Left ventricle myocardium superior (tissue), 1 donor: Measurements from ENCODE around the gene MBD2. TPM values are rescaled to one million over a fixed set of nuclear protein-coding genes. Genes with fewer than 3 reads are reported as not detected.
"Not testable (repeated sequence)": the region's sequence is repeated elsewhere in the genome, so short reads cannot be mapped to it uniquely, and the experiment has no call there.

Experiments used
- ATAC-seq: fragments of 200-7000 bp; cut with Tn5 transposase; one replicate; pipeline ENCODE4 v1.9.1; 2020; ENCODE audit warnings: mild to moderate bottlenecking, moderate library complexity
- DNase-seq: peaks from one replicate; pipeline ENCODE4 v3.0.0-alpha.2; 2020
- intact Hi-C: fragments of 100-400 bp; cut with micrococcal nuclease; formaldehyde crosslinking; loops from one replicate; pipeline ENCODE4 v1.11.0; 2022
- long read RNA-seq: library from polyadenylated mRNA; unstranded; transcript quantifications from one replicate; pipeline ENCODE4 v2.0.0, GENCODE V29; 2021
- total RNA-seq: library from RNA; stranded (reverse); fragmentation: NEBNext Ultra II Directional; extraction: Animal tissue kit (Norgen Biotek cat#: 25700); gene quantifications from one replicate; pipeline ENCODE4 v1.2.1, GENCODE V29; 2021
- donor health status: DM: no; HTN: yes; CAD: no; lungs with severe emphysema.

Gene MBD2, protein sequence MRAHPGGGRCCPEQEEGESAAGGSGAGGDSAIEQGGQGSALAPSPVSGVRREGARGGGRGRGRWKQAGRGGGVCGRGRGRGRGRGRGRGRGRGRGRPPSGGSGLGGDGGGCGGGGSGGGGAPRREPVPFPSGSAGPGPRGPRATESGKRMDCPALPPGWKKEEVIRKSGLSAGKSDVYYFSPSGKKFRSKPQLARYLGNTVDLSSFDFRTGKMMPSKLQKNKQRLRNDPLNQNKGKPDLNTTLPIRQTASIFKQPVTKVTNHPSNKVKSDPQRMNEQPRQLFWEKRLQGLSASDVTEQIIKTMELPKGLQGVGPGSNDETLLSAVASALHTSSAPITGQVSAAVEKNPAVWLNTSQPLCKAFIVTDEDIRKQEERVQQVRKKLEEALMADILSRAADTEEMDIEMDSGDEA
- 46.3 TPM for total RNA-seq
- long read RNA-seq, full-length matches to known transcripts = 106 of 117 reads
- long read RNA-seq, partial matches to known transcripts = 0 of 117 reads
- long read RNA-seq, other reads (novel, unspliced or antisense) = 11 of 117 reads

DNA sequence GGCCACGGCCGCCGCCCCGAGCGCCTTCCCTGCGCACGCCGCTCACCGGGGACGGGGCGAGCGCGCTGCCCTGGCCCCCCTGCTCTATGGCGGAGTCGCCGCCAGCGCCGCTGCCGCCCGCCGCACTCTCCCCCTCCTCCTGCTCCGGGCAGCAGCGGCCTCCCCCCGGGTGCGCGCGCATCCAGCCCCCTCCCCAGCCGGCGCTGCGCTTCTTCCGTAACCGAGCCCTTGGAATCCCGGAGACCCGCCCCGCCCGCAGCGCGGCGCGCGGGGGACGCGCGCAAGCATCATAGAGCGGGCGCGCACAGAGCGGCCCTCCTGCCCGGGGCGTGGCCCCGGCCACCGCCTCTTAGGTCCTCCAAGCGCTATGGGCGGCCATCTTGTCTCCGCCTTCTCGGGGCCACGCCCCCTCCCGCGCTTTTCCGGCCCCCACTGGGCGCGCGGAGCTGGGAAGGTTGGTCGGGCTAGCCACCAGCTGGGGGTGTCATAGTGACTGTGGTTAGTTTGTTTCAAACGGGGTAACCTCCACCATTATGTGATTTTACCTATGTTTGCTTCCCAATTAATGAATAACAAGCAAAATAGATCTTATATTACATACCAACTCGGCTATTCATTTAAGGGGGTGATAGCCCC is at the start of gene MBD2:
MBD2 (minus strand) TSS at position 291 of the 636 bp plus-strand sequence; CDS start at position 181, 110 bp downstream.
- peak; percentile 100 for ATAC-seq
- peak; percentile 98 for DNase-seq
- intact Hi-C loops = no loop called here

DNA sequence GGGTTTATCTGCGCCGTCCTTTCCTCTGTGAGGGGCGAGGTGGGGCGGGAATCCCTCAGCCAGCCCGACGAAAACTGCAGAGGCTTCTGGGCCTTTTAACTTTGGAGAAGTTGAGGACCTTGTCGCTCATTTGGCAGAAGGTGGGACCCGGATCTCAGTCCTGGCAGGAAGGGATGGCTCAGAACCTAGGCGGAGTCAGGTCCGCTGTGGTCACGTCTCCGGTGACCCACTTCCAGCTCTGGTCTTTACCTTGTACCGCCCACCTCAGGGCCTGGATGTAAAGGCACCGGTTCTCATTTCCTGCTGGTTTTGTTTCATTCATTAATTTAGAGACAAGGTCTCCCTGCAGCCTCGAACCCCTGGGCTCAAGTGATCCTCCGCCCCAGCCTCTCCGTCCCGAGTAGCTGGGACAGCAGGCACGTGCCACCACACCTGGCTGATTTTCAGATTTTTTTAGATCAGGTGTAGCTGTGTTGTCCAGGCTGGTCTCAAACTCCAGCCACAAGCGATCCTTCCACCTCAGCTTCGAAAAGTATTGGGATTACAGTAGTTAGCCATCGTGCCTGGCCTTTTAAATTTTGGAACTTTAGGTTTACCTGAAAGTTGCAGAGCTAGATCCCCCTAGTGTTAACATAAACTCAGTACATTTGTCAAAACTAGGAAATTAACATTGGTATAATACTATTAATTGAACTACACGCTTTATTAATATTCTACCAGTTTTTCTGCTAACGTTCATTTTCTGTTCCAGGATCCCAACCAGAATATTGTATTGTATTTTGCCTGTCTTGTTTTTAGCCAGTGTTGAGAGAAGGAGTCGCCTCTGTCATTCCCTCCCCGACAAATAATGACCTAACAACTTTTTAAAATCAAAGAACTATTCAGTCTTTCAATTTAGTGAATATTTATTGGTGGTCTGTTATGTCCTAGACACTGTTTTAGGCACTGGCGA is 45.7 kb upstream of the MBD2 start:
- ATAC-seq (peak; percentile 58), DNase-seq (no peak)

DNA sequence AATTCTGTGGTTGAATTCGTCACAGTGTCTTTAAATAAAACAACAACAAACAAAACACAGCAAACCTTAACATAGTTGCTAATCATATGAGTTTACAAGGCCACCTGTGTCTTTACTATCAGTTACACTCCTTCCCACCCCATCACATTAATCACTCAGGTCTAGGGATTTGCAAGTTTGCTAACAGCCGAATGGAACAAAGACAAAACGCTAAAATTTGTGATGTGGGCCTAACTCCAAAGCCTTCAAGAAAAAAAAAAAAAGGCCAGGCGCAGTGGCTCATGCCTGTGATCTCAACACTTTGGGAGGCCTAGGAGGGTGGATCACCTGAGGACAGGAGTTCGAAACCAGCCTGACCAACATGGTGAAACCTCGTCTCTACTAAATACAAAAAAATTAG is 44.3 kb upstream of the MBD2 start:
- intact Hi-C loops = no loop called here
- no peak for DNase-seq
- no peak for ATAC-seq

More for the DNA sequence above, 45.7 kb upstream of the MBD2 start:
- intact Hi-C loops = loop anchor here (10.0 kb wide), 1 partner anchor 105 kb away; no protein-coding TSS in a partner anchor

DNA sequence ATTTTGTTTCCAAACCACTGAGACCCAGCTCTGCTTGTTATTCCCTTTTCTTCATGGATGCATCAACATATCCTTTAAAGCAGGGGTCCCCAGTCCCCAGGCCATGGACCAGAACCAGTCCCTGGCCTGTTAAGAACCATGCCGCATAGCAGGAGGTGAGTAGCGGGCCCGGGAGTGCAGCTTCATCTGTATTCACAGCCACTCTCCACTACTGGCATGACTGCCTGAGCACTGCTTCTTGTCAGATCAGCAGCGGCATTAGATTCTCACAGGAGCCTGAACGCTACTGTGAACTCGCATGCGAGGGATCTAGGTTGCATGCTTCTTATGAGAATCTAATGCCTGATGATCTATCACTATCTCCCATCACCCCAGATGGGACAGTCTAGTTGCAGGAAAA is 43.2 kb upstream of the MBD2 start:
- no peak for DNase-seq
- ATAC-seq = no peak
- intact Hi-C loops = no loop called here

DNA sequence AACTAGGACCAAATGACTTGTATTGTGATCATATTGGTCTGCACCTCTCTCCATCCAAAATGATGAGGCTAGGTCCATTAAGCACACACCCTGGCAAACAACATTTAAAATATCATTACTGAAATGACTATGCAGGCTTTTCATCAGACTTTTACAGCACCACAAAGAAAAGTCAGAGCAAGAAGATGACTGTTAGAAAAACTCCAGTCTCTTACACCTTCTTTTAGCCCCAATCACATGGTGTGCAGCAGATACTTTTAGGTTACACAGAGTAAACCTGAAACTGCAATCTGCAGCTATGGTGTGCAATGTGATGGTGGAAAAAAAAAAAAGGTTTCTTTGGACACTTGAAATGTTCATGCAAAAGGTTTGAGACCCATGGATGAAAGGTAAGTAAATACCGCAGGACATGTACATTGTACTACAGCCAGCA is 39.5 kb upstream of the MBD2 start:
- DNase-seq (no peak), ATAC-seq (no peak)
- intact Hi-C loops = no loop called here

DNA sequence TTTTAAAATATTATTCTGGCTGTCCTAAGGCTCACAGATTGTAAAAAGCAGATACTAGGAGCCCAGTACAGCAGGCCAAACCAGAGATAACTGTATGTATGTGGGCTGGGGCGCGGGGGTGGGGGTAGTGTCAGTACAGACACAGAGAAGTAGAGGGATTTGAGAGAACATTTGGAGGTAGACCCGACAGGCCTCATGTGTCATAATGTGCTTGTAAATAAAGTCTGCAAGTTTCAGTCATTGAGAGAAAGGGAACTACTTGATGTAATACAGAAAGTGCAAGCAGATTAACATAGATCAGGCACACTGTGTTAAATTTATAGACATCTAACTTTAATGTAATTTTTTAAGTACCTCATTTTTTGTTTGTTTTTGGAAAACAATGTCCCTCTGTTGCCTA is 37.4 kb upstream of the MBD2 start:
- DNase-seq (no peak), ATAC-seq (peak; percentile 32)
- intact Hi-C loops = no loop called here

DNA sequence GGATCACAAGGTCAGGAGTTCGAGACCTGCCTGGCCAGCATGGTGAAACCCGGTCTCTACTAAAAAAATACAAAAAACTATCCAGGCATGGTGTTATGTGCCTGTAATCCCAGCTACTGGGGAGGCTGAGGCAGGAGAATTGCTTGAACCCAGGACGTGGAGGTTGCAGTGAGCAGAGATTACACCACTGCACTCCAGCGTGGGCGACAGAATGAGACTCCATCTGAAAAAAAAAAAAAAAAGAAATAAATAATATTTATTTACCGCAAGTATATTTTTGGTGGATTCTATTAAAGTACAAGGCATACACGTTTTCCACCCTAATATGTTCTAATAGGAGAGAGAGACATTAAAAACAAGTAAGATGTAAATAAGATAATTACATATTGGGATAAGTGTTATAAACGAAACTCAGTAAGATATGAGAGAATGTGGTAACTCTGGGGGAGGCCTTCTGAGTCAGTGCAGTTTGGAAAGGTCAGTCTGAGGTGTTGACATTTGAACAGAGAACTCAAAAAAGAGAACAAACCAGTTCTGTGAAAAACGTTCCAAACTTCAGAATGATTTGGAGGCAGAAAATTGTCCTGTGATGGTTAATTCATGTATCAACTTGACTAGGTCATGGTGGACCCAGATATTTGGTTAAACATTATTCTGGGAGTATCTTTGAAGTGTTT is 36.1 kb upstream of the MBD2 start:
- intact Hi-C loops = no loop called here
- peak; percentile 65 for ATAC-seq
- DNase-seq = no peak

DNA sequence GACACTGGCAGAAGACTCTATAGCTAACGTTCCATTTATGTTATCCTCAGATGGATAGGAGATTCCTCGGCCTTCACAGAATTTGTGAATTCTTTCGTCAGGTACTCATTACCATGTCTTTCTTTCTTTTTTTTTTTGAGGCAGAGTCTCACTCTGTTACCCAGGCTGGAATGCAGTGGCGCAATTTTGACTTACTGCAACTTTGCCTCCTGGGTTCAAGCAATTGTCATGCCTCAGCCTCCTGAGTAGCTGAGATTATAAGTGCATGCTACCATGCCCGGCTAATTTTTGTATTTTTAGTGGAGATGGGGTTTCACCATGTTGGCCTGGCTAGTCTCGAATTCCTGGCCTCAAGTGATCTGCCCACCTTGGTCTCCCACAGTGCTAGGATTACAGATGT is 33.3 kb upstream of the MBD2 start:
- ATAC-seq, intact Hi-C loops, DNase-seq: not testable (repeated sequence)

DNA sequence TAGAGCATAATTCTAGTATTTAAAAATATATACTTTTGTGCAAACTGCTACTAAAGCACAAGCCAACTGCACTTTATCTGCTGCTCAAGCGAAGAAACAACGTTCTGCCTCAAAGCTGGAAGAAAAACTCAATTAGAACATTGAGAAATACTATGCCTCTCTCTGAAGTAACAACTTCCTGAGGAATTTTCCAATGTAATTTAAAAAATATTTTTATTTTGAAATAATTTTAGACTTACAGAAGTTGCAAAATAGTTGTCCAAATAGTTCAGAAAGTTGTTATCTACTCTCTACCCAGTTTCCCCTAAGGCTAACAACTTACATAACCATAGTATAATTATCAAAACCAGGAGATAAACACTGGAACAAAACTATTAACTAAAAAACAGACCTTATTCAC is 32.5 kb upstream of the MBD2 start:
- intact Hi-C loops = no loop called here
- DNase-seq = no peak
- ATAC-seq = peak; percentile 68

DNA sequence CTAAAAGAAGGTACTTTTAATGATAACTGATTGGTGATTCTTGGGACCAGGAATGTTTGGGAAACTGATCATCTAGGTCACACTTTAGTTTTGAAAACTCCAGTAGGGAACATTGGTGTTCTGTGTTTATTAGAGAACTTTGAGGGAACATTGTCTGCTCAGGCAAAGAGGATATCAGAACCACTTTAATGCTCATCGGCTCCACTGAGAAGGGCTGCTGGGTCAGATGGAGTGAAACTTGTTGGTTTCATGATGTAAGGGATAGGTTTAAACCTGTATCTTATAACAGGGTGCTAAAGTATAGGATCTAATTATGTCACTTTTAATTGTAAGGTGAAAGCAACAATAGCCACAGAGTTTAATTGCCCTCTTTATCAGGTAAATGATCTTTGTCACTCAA is 30.7 kb upstream of the MBD2 start:
- intact Hi-C loops = no loop called here
- ATAC-seq (no peak), DNase-seq (no peak)

DNA sequence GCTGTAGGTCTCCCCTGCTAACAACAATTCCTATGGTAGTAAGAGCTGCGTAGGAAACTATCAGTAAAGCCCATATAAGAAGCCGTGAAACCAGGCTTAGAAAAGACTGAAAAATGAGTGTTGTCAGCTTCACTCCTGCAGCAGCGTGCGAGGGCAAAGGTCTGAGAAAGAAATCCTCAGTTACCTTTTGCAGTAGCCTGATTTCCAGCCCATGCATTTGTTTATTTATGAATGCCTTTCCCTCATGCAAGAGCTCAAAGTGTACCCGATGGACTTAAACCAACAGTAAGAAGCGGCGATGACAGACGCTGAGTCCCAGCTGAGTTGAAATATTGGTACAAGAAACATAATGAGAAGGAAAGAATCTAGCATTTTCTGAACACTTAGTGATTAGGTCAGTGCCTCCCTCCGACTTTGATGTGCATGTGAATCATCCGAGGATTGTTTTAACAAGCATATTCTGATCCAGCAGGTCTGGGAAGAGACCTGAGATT is 29.8 kb upstream of the MBD2 start:
- peak; percentile 32 for ATAC-seq
- no peak for DNase-seq
- intact Hi-C loops = no loop called here

DNA sequence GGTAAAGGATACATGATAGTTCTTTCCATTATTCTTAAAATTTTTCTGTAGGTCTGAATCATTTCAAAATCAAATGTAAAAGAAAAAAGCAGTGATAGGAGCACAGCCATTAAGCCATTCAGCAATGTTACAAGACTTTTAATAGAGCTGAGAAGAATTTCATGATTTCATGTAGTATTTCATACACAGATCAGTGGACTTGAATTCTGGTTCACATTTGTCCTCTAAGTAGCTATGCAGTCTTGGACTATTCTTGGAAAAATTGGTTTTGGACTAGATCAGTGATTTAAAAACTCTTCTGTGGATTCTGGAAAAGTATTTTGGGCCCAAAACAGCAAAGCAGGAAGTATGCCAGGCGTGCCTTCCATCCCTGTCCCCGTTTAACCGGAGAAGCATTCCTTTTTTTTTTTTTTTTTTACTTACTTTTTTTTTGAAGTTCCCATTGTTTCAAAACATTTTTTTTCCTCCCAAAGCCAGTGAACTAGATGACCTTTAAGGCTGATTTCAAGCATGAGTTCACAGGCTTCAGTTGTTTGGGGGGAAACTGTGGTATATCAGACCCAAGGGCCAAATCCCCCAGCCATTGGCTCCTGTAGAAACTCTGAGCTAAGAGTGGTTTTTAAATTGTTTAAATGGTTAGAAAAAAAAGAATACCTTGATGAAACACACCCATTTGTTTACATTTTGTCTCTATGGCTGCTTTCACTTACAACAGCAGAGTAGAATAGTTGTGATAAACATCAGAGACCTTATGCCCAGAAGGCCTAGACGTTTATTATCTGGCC is 27.3 kb upstream of the MBD2 start:
- ATAC-seq (no peak), DNase-seq (no peak)
- intact Hi-C loops = no loop called here

DNA sequence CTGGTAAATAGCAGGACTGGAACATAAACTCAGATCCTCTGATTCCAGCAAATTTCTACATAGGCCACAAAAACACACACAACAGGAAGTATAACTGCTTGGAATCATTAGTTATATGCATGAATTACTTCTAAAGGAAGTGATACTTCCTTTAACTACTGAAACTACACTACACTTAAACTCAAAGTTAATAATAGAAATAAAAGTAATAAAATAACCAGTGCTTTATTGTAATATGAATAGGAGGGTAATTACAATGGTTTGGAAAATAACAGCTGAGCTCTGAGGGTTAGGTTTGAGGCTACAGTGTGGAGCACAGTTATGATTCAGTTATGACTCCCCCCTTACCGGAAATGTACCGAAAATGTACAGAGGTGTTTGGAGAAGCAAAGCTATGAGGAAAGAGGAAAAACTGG is 26.4 kb upstream of the MBD2 start:
- intact Hi-C loops = no loop called here
- ATAC-seq = no peak
- no peak for DNase-seq

DNA sequence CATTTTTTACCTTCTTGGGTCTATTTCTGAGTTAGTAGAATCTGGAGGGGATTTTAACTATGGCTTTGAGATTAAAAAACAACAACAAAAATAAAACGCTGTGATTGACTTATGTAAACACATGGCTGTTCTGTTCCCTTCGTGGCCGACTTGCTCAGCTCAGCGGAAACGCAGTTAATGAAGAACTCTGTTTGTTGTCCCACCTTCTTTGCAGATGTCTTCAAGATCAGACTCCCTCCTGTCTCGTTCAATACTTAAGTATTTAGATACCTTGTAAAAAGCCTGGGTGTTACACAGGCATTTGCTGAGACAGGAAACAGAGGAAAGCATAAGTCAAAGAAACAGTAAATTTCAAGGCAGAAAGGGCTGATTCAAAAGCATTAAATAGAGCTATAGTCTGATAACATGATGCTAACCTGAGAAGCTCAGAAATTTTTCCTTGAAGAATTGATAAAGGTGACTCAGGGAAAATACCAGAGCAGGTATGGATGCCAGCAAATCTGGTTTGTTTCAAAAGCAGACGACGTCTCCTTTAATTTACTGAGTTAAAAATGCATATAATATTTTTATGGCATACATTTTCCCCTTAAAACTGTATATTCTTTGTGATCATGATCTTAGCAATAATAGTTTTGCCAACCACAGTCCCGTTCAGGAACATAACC is 23.2 kb upstream of the MBD2 start:
- no peak for ATAC-seq
- DNase-seq = no peak
- intact Hi-C loops = no loop called here

DNA sequence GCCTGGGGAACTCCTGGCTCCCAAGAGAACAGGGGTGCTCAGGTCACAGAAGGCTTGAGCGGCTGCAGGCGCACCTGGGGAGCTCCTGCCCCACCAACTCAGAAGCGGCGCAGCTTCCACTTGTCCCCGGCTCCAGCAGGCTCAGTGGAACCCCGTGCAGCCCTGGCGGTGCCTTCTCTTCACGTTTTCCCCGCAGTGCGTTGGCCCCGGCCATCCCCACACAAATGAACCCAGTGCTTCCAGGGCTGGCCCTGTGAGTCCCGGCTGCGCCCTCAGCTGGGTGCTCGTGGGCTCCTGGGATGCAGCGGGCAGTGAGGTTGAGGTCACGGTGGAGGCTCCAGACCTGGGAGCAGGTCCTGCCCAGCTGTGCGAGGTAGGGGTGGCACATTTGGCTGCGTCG is 17.9 kb upstream of the MBD2 start:
- no peak for DNase-seq
- no peak for ATAC-seq
- intact Hi-C loops = no loop called here

DNA sequence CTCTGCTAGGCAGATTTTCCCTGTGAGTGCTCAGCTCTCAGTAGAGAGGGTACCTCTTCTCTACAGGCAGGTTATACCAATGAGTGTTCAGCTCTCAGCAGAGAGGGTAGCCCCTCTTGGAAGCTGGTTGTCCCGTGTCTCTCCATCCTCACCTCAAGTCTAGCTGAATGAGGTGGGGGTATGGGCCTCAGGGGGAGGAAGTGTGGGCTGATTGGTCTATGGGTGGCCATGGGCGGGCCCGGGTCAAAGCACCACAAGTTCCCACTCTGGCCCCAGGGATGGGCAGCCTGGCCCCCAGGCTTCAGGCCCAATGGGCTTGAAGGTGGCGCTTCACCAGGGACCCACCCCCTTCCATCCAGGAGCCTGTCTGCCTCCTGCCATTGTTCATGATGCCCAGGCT is 17.0 kb upstream of the MBD2 start:
- ATAC-seq (no peak), DNase-seq (no peak)
- intact Hi-C loops = no loop called here

DNA sequence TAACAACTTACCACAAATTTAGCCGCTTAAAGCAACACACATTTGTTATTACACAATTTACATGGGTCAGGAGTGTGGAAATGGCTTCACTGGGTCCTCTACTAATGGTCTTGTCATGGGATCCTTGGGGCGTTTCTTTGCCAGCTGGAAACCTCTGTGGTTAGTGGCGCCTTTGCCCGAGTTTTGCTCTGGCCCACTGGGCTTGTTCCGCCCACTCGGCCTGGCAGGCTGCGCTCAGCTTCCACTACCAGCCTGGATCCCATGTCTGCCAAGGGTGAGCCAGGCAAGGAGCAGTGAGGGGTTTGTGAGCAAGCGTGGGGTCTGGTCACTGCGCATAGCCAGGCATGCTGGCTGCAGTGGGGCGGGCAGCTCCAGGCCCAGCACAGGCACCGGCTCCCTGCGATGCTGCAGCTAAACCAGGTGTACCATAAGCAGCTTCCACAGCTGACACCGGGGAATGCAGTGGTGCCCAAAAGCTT is 16.2 kb upstream of the MBD2 start:
- ATAC-seq (no peak), DNase-seq (peak; percentile 39)
- intact Hi-C loops = no loop called here
